Measurements from ENCODE around the gene PAIP2B. TPM values are rescaled to one million over a fixed set of nuclear protein-coding genes. Genes with fewer than 3 reads are reported as not detected.
A peak's percentile ranks its signal among the peaks of the same experiment; 100 is the strongest.

Gene PAIP2B
- total RNA-seq (2021; ENCODE audit: unreplicated experiment) (1.4 TPM), Bru-seq, nascent RNA (percentile 30 among the genes with signal in this experiment), BruChase-seq, experiment 1, labeled RNA remaining after a 2-hour chase (percentile 36 among the genes with signal in this experiment), BruChase-seq, experiment 2, labeled RNA remaining after a 6-hour chase (percentile 43 among the genes with signal in this experiment)
- 0.73 TPM for polyA plus RNA-seq (2012; ENCODE audit: insufficient read length)
- long read RNA-seq, result 0 reads

GRCh38 chr2:71226965-71227560, at the start of gene PAIP2B:
TSS of gene PAIP2B (minus strand) at chr2:71227103. CDS start at chr2:71202589, 24,514 bp downstream.
- CTCF ChIA-PET, result interaction anchor here (0.6 to 1.0 kb wide), 4 partner anchors 13 to 284 kb away, joined by 3 to 9 read pairs (median 4); no protein-coding TSS in a partner anchor
- DNase-seq (ENCODE audit: low read depth, low spot score) (peak; percentile 97), ATAC-seq (peak; percentile 97)
- H3K4me3 ChIP-seq (ENCODE audit: low read depth in 2 of 2, low read length in 2 of 2), result peak within 1 kb of the TSS; percentile 63 to 72
- peaks cover 5% of the 10 kb centered on the region; the same call in 1 of the 2 replicates for H3K4me1 ChIP-seq (ENCODE audit: control insufficient read depth, insufficient read depth, low read length)
- peak within 1 kb of the TSS; percentile 44; the same call in 1 of the 2 replicates for H3K27ac ChIP-seq (ENCODE audit: low read length)
- no TSS peak for BruUV-seq (replicated peaks)
- H3K36me3 ChIP-seq (ENCODE audit: control insufficient read depth, insufficient read depth, low read length), result no peaks in the 10 kb centered on the region
- H3K9me3 ChIP-seq (ENCODE audit: control insufficient read depth, insufficient read depth, low read depth, low read length), result no peaks in the 10 kb centered on the region
- in situ Hi-C loops (cut with HindIII; ENCODE audit: low pct_unique_long_range_greater_than_20kb, low sequenced_read_pairs), result no loop called here
- TF ChIP-seq TCF7L2 (IDR thresholded peaks at IDR 0.05; ENCODE audit: low read depth, low read length), result peak; percentile 98
- 0 out of 2 replicates have a peak, but pooled peaks have one; percentile 49 for TF ChIP-seq SIN3A (IDR thresholded peaks at IDR 0.05; ENCODE audit: borderline replicate concordance, insufficient read depth, low read depth, low read length)
- TF ChIP-seq CTCF (IDR thresholded peaks at IDR 0.05), result no peak
- TF ChIP-seq POLR2AphosphoS5 (IDR thresholded peaks at IDR 0.05; ENCODE audit: low read depth, low read length), result no peak
- intact Hi-C loops (cut with micrococcal nuclease; ENCODE audit: unreplicated experiment), result loop anchor here (5.0 kb wide), 1 partner anchor 50 kb away; no protein-coding TSS in a partner anchor
- H3K27me3 ChIP-seq (ENCODE audit: control insufficient read depth, insufficient read depth, low read length), result peaks cover 2% of the 10 kb centered on the region; the same call in 1 of the 2 replicates
- POLR2A ChIA-PET, result interaction anchor here (0.6 to 0.7 kb wide), 2 partner anchors 54 to 58 kb away, joined by 3 to 6 read pairs; no protein-coding TSS in a partner anchor

DNA sequence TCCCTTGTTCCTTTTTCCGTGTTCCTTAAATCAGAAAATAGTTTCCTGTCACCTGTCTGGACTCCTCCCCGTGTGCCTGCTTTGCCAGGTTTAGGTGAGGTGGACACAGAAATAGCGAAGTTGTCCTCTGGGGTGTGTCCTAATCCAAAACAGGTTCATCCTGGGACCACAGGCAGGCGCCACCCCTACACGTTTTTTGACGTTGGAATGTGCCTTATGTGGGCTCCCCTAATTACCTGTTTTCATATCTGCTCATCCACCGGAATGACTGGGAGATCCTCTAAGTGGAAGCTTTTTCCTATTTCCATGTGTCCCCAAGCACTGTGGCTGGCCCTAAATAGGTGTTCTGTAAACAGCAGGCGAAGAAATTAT, 49.0 kb upstream of the PAIP2B start:
- BruUV-seq (replicated peaks), result no TSS peak
- CTCF ChIA-PET, result no interaction called here

More for the DNA sequence above, 49.0 kb upstream of the PAIP2B start:
- in situ Hi-C loops (cut with HindIII; ENCODE audit: low pct_unique_long_range_greater_than_20kb, low sequenced_read_pairs) (no loop called here), intact Hi-C loops (cut with micrococcal nuclease; ENCODE audit: unreplicated experiment) (loop anchor here (5.0 kb wide), 1 partner anchor 49 kb away; the partner anchor contains the start of gene PAIP2B)
- no peaks in the 10 kb centered on the region for H3K9me3 ChIP-seq (ENCODE audit: control insufficient read depth, insufficient read depth, low read depth, low read length)
- DNase-seq (ENCODE audit: low read depth, low spot score), result no peak
- peak overlapping the region; percentile 71 for H3K27ac ChIP-seq (ENCODE audit: low read length)
- no peak for TF ChIP-seq SIN3A (IDR thresholded peaks at IDR 0.05; ENCODE audit: borderline replicate concordance, insufficient read depth, low read depth, low read length)
- no peak for TF ChIP-seq REST (IDR thresholded peaks at IDR 0.05; ENCODE audit: insufficient read depth in 1 of 2, low read depth in 2 of 2, low read length in 1 of 2)
- no peak for TF ChIP-seq CTCF (IDR thresholded peaks at IDR 0.05)
- no peak for TF ChIP-seq TCF7L2 (IDR thresholded peaks at IDR 0.05; ENCODE audit: low read depth, low read length)
- no peak for TF ChIP-seq POLR2AphosphoS5 (IDR thresholded peaks at IDR 0.05; ENCODE audit: low read depth, low read length)
- POLR2A ChIA-PET, result no interaction called here
- peaks cover 11% of the 10 kb centered on the region; the same call in 1 of the 2 replicates for H3K4me1 ChIP-seq (ENCODE audit: control insufficient read depth, insufficient read depth, low read length)
- peak overlapping the region; percentile 60 to 67 for H3K4me3 ChIP-seq (ENCODE audit: low read depth in 2 of 2, low read length in 2 of 2)
- ATAC-seq, result no peak
- no peaks in the 10 kb centered on the region; the same call in 1 of the 2 replicates for H3K36me3 ChIP-seq (ENCODE audit: control insufficient read depth, insufficient read depth, low read length)
- 0 out of 2 replicates have a peak, but pooled peaks cover 3% of the 10 kb centered on the region for H3K27me3 ChIP-seq (ENCODE audit: control insufficient read depth, insufficient read depth, low read length)

Measured in Panc1 (cell line).